Endodermal cell (in vitro differentiated cells): ENCODE results near the gene SPINT3. TPM values are rescaled to one million over a fixed set of nuclear protein-coding genes. Genes with fewer than 3 reads are reported as not detected.

Experiments
- DNase-seq: peaks from one replicate; pipeline ENCODE4 v3.0.0-alpha.2; 2017
- H3K27ac ChIP-seq: 2 replicates; pipeline ENCODE4 v1.5.1; 2013; ENCODE audit warnings: mild to moderate bottlenecking, low read depth, low read length, moderate library complexity
- H3K27me3 ChIP-seq: 2 replicates; pipeline ENCODE4 v1.6.1; 2013; ENCODE audit warnings: mild to moderate bottlenecking, low read length, moderate library complexity; ENCODE audit not compliant: insufficient read depth, control insufficient read depth, poor library complexity, severe bottlenecking
- H3K36me3 ChIP-seq: 2 replicates; pipeline ENCODE4 v1.7.0; 2013; ENCODE audit warnings: mild to moderate bottlenecking, low read length, moderate library complexity; ENCODE audit not compliant: control insufficient read depth, insufficient read depth
- H3K4me1 ChIP-seq: one replicate; pipeline ENCODE4 v1.7.0; 2013; ENCODE audit warnings: low read length; ENCODE audit not compliant: control insufficient read depth, insufficient read depth
- H3K4me3 ChIP-seq: 2 replicates; pipeline ENCODE4 v1.5.1; 2013; ENCODE audit warnings: mild to moderate bottlenecking, low read length, moderate library complexity
- H3K9ac ChIP-seq: 2 replicates; pipeline ENCODE4 v1.6.1; 2013; ENCODE audit warnings: mild to moderate bottlenecking, low read length, moderate library complexity; ENCODE audit not compliant: poor library complexity, severe bottlenecking; ENCODE audit errors: extremely low read depth
- H3K9me3 ChIP-seq: 2 replicates; pipeline ENCODE4 v1.6.1; 2013; ENCODE audit warnings: mild to moderate bottlenecking, low read length, moderate library complexity; ENCODE audit not compliant: control insufficient read depth
- H3K27ac Mint-ChIP-seq: 2 replicates; pipeline ENCODE4 v1.8.0; 2020; ENCODE audit warnings: mixed read lengths
- H3K27me3 Mint-ChIP-seq: 2 replicates; pipeline ENCODE4 v1.8.0; 2021; ENCODE audit warnings: mild to moderate bottlenecking, mixed read lengths; ENCODE audit not compliant: insufficient read depth
- H3K36me3 Mint-ChIP-seq: 2 replicates; pipeline ENCODE4 v1.8.0; 2020; ENCODE audit warnings: low read depth, mixed read lengths
- H3K4me1 Mint-ChIP-seq: 2 replicates; pipeline ENCODE4 v1.8.0; 2020; ENCODE audit warnings: mixed read lengths
- H3K4me3 Mint-ChIP-seq: 2 replicates; pipeline ENCODE4 v1.8.0; 2020; ENCODE audit warnings: mild to moderate bottlenecking, moderate library complexity, mixed read lengths
- H3K9me3 Mint-ChIP-seq: 2 replicates; pipeline ENCODE4 v1.8.0; 2020; ENCODE audit warnings: mild to moderate bottlenecking, mixed read lengths
- CTCF ChIP-seq: fragments of 200-600 bp; sonication (generic); conservative IDR thresholded peaks from 2 replicates; pipeline ENCODE4 v1.5.0; 2021; ENCODE audit warnings: antibody characterized with exemption, mild to moderate bottlenecking
- WGBS, 2 experiments: methylation state at CpG; one replicate each; pipeline versions ENCODE4 v1.1.5 to v1.1.7; 2013; ENCODE audit warnings: missing lambda C conversion rate in 2 of 2, mixed read lengths in 1 of 2; ENCODE audit not compliant: insufficient coverage in 1 of 2, insufficient read length in 1 of 2; 5-methylcytosine and 5-hydroxymethylcytosine counted together
- total RNA-seq, 2 donors: library from RNA; stranded (reverse); fragmentation: NEBNext Ultra II Directional in 1 of 2; extraction: Animal tissue kit (Norgen Biotek cat#: 25700) in 1 of 2; gene quantifications; 2 replicates in 1 of 2; 3 replicates in 1 of 2; pipeline ENCODE4 v1.2.1, GENCODE V29; 2021

SPINT3 gene
- total RNA-seq, 2 donors from 2014 or later = not detected

- H3K27me3 ChIP-seq = peaks cover 35% of the 10 kb centered on the region
- Mint-ChIP-seq H3K4me3 (no peak within 1 kb of the TSS), H3K27me3 (peaks cover 10% of the 10 kb centered on the region), H3K4me1 (peaks cover 5% of the 10 kb centered on the region), H3K27ac (no peak within 1 kb of the TSS), H3K9me3 (no peaks in the 10 kb centered on the region), H3K36me3 (no peaks in the 10 kb centered on the region)
- no peak within 1 kb of the TSS for H3K9ac ChIP-seq
- TF ChIP-seq CTCF = no peak
- H3K9me3 ChIP-seq = no peaks in the 10 kb centered on the region
- H3K4me1 ChIP-seq = no peaks in the 10 kb centered on the region
- no peak within 1 kb of the TSS for H3K4me3 ChIP-seq
- no peak within 1 kb of the TSS for H3K27ac ChIP-seq
- H3K36me3 ChIP-seq = no peaks in the 10 kb centered on the region
- 93 to 94% methylated on average over 2 of the region's 2 CpGs for WGBS, 2 experiments
- no peak for DNase-seq
These were observed 24.0 kb upstream of the SPINT3 start, which contains the start of gene WFDC6 for GRCh38 chr20:45539382-45539781. TSS of gene WFDC6 (minus strand) at chr20:45539482. CDS start at chr20:45539407, 75 bp downstream.

- peak; percentile 70 for TF ChIP-seq CTCF
- Histone ChIP-seq H3K9me3 (no peaks in the 10 kb centered on the region), H3K4me3 (no peak overlapping the region), H3K27ac (no peak overlapping the region), H3K27me3 (peaks cover 29% of the 10 kb centered on the region), H3K36me3 (no peaks in the 10 kb centered on the region), H3K4me1 (no peaks in the 10 kb centered on the region), H3K9ac (no peak overlapping the region)
- no peak overlapping the region for H3K27ac Mint-ChIP-seq
- H3K4me1 Mint-ChIP-seq = peaks cover 5% of the 10 kb centered on the region
- peaks cover 6% of the 10 kb centered on the region for H3K27me3 Mint-ChIP-seq
- H3K4me3 Mint-ChIP-seq = no peak overlapping the region
- H3K36me3 Mint-ChIP-seq = no peaks in the 10 kb centered on the region
- no peaks in the 10 kb centered on the region for H3K9me3 Mint-ChIP-seq
- WGBS, 2 experiments = 92 to 93% methylated on average over 4 to 7 of the region's 7 CpGs
- peak; percentile 82 for DNase-seq
These were observed 22.9 kb upstream of the SPINT3 start for GRCh38 chr20:45538209-45538799.

GRCh38 chr20:45527294-45527693, 11.9 kb upstream of the SPINT3 start:
- 94 to 100% methylated on average over 2 to 3 of the region's 4 CpGs for WGBS, 2 experiments
- peaks cover 38% of the 10 kb centered on the region for H3K27me3 Mint-ChIP-seq
- no peak overlapping the region for H3K27ac Mint-ChIP-seq

More at GRCh38 chr20:45527294-45527693, 11.9 kb upstream of the SPINT3 start:
- Mint-ChIP-seq H3K9me3 (no peaks in the 10 kb centered on the region), H3K4me1 (no peaks in the 10 kb centered on the region), H3K4me3 (no peak overlapping the region), H3K36me3 (no peaks in the 10 kb centered on the region)
- Histone ChIP-seq H3K9ac (no peak overlapping the region), H3K4me1 (no peaks in the 10 kb centered on the region), H3K4me3 (no peak overlapping the region), H3K9me3 (no peaks in the 10 kb centered on the region), H3K27ac (no peak overlapping the region), H3K36me3 (no peaks in the 10 kb centered on the region), H3K27me3 (peaks cover 42% of the 10 kb centered on the region)
- DNase-seq = no peak
- no peak for TF ChIP-seq CTCF
